ENCODE data around the gene PRSS36.

PRSS36 gene

DNA sequence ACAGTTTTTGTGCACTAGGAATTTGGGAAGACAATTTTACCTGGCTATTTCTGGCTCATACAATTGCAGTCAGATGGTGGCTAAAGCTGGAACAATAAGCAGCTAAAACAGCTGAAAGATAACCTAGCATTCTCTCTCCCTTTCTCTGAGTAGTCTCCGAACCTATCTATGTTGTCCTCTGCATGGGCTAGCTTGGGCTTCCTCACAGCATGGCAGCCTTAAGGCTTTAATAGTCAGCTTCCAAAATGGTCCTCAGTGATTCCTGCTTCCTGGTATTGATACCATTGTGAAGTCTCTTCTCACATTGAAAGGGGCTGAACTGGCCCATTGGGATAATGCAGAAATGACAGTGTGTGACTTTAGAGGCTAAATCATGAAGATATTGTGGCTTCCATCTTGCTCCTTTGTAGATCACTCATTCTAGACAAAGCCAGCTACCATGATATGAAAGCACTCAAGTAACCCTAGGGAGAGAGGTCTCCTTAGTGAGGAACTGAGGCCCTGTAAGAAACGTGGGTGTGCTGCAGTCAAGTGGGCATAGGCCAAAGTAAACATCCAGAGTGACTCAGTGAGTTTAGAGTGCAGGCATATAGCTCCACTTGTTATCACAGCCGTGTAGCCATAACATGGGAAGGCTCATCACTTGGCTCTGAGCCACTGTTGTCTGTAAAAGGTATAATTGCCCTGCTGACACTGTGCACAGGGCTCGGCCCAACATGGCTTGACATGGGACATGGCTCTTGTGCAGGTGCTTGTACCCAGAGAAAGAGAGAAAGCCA is 49.8 kb downstream of the PRSS36 start:
- DNase-seq (ENCODE audit: low read depth): no peak

DNA sequence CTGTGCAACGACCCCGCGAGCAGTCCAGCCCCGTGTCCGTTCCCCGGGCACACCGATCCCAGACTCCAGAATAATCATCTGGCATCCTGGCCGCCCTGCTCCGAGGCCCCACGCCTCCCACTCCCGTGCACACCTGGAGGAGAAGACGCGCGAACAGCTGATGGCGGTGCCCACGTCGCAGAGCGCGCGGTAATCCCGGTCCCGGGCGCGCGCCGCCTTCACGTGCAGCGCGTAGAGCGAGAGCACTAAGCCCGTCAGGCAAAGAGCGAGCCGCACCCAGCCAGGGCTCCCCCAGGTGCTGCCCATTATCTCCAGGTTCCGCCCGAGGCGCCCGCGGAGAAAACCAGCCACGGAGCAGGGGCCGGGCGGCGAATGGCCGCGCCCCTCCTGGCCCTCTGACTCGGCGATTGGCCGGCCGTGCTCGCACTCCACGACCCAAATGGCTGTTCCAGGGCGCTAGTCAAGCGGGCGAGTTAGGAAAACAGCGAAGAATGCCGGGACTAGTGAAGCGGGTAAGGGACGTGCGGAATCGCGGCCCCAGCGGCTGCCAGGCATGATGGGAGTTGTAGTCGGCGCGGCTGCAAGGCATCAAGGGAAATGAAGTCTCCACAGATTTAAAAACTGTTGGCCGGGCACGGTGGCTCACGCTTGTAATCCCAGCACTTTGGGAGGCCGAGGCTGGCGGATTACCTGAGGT is 55.3 kb downstream of the PRSS36 start, which contains the start of gene VKORC1:
TSS of gene VKORC1 (minus strand) at position 374 of the 697 bp plus-strand sequence. CDS start at position 306, 68 bp downstream.
- DNase-seq (ENCODE audit: low read depth): peak; percentile 71

DNA sequence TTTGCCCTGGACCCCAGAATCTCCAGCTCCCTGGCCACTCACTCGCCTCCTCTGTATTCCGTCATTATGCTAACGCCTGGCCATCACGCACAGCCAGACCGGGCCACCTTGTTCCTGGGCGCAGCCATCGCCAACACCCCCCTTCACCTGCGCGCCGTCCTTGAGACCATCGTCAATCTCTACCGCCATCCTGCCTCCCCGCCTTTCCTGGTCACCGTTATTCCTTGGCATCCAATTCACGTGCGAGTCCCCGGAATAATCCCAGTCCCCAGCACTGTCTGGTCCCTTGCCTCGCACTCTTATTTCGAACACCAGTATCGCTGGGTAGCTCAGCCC is 55.8 kb downstream of the PRSS36 start:
- no peak for DNase-seq (ENCODE audit: low read depth)

DNA sequence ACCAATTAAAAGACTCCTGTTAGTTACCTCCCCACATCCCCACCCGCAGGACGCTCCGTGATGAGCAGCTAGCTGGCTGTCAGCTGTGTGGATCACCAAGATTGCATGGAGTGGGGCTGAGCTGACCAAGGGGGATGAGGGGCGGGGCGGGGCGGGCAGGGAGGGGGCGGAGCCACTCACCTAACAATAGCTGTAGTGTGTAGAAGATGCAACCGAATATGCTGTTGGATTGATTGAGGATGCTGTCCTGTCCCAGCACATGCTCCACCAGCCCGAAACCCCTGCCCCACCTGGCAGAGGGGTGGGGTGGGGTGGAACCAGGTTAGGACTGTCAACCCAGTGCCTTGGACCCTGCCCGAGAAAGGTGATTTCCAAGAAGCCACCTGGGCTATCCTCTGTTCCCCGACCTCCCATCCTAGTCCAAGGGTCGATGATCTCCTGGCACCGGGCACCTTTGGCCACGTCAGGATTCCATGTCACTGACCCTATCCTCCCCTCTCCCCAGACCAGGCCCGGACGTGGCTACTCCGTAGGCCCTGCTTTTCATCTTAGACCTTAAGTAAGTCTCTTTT is 56.6 kb downstream of the PRSS36 start:
- no peak for DNase-seq (ENCODE audit: low read depth)

DNA sequence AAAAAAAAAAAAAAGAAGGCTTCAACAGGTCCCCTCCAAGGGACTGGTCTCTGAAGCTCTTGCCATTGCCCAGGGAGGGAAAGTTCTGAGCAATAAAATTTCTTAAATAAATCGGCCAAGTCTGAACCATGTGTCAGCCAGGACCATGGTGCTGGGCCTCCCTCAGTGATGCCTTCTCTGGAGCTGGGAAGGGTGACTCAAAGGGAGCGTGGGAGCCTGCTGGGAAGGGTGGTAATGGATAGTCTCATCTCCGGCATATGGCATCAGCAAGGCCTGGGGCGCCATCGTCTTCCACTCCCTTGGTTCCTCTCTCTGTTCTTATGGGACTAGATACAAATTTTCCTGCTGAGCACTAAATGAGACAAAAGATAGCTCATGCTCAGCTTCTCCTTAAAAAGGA is 57.5 kb downstream of the PRSS36 start:
- DNase-seq (ENCODE audit: low read depth): no peak

DNA sequence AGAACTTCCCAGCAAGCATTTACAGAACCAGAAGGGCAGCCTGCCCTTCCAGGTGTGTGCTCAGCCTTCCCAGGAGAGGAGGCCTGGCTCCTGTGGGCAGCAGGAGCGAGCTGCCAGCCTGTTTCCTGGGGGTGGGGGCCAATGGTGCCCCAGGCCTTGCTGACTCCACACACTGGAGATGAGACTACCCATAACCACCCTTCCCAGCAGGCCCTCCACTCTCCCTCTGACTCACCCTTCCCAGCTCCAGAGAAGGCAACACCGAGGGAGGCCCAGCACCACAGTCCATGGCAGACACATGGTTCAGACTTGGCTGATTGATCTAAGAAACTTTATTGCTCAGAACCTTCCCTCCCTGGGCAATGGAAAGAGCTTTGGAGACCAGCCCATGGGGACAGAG is 59.3 kb downstream of the PRSS36 start:
- no peak for DNase-seq (ENCODE audit: low read depth)

DNA sequence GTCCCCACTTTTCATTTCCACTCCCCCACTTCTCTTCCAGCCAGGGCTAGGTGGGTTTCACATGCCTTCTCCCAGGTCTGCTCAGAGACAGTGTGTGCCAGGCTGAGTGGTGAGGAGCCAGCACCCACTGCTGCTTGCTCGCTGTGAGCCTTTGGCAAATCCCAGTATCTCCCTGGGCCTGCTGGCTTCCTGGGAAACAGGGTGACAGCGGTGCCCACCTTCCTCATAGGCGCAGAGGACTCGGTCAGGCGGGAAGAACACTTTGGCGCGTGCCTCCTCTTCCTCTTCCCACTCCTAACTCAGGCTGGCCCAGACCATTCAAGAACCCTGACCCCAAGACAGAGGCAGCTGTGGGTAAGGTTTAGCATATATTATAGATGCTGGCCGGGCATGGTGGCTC is 60.7 kb downstream of the PRSS36 start:
- no peak for DNase-seq (ENCODE audit: low read depth)
